ENCODE measurements around the gene KRTAP5-9. TPM values are rescaled to one million over a fixed set of nuclear protein-coding genes. Genes with fewer than 3 reads are reported as not detected.

KRTAP5-9 gene
- total and polyA plus RNA-seq, 9 of the 15 experiments (the other 6 are each of a cell fraction or from before 2014, with no cell fraction given): not detected

DNA sequence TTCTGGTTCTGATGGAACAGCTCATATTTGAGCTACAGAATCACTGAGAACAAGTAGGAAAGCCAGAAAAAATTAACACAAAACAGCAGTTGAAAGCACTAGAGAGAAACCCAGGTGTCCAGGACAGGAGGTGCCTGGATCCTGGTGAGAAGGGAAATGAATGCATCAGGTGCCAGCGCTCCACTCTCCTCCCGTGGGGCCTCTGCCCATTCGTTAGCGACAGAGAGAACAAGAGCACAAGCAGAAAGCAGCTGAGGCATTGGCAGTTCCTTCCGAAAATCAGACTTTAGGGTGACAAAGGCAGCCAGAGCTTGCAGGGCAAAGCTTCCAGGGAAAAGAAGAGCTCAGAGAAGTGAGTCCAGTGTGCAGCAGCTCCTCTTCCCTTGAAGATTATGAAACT lies 41.1 kb upstream of the KRTAP5-9 start (continued):
- TF ChIP-seq HMG20B (CRISPR knock-in tag; IDR thresholded peaks at IDR 0.05): no peak
- TF ChIP-seq ZNF316 (IDR thresholded peaks at IDR 0.05): no peak
- TF ChIP-seq ZNF12 (CRISPR knock-in tag; IDR thresholded peaks at IDR 0.05): no peak

- Histone ChIP-seq H3K4me1 (replicated peaks in 1 of 2; ENCODE audit: control insufficient read depth in 2 of 2, insufficient read depth in 2 of 2, low read length in 2 of 2) (peaks cover 0 to 11% of the 10 kb centered on the region in 2 experiments; a peak in 1 of 5 replicates), H3K9me1 (ENCODE audit: control insufficient read depth, insufficient read depth, low read length) (no peaks in the 10 kb centered on the region), H3K4me2 (ENCODE audit: insufficient read depth, low read length) (no peak overlapping the region), H3K9me3 (replicated peaks; ENCODE audit: control insufficient read depth, insufficient read depth, low read depth, low read length) (no peaks in the 10 kb centered on the region), H3K4me3 (no peak overlapping the region), H3K9ac (ENCODE audit: insufficient read depth in 1 of 2, low read depth in 2 of 2, low read length in 2 of 2) (no peak overlapping the region), H3K27me3 (ENCODE audit: control insufficient read depth in 2 of 2, insufficient read depth in 2 of 2, low read length in 2 of 2) (peaks cover 4 to 18% of the 10 kb centered on the region in 2 experiments; a peak in 3 of 5 replicates), H3K27ac (ENCODE audit: extremely low read depth, low read depth, low read length) (no peak overlapping the region), H2AFZ (ENCODE audit: low read depth, low read length) (no peak overlapping the region), H3K79me2 (ENCODE audit: control insufficient read depth, insufficient read depth, low read length) (no peaks in the 10 kb centered on the region), H4K20me1 (replicated peaks; ENCODE audit: control insufficient read depth, insufficient read depth, low read length) (no peaks in the 10 kb centered on the region), H3K36me3 (ENCODE audit: control insufficient read depth, insufficient read depth, low read length) (no peaks in the 10 kb centered on the region)
- no peak for DNase-seq (ENCODE audit: extremely low read depth in 1 of 4, low spot score in 3 of 4)
- no TSS peak for BruUV-seq (replicated peaks)
- no peak for ATAC-seq
- POLR2A ChIA-PET: no interaction called here
- in situ Hi-C loops (cut with MboI) (no loop called here), intact Hi-C loops (cut with micrococcal nuclease) (no loop called here)
- CTCF ChIA-PET (ENCODE audit: low intra/inter-chr PET ratio): no interaction called here
- FAIRE-seq: no peak
- 22% methylated on average over 35 of the region's 55 CpGs for WGBS (ENCODE audit: insufficient coverage, low coverage, missing lambda C conversion rate)
- TF ChIP-seq KAT2B (IDR thresholded peaks at IDR 0.05; ENCODE audit: low read depth, low read length) (no peak), TRIM24 (IDR thresholded peaks at IDR 0.05) (no peak), ZNF174 (CRISPR knock-in tag; IDR thresholded peaks at IDR 0.05) (no peak), ZNF217 (CRISPR knock-in tag; IDR thresholded peaks at IDR 0.05) (no peak), ZNF778 (CRISPR knock-in tag; IDR thresholded peaks at IDR 0.05) (no peak), MCM7 (IDR thresholded peaks at IDR 0.05) (no peak), ZNF583 (CRISPR knock-in tag; IDR thresholded peaks at IDR 0.05) (no peak), FOXA3 (CRISPR knock-in tag; conservative IDR thresholded peaks at IDR 0.05 in 1 of 2, IDR thresholded peaks at IDR 0.05 in 1 of 2) (no peak), ARID3B (CRISPR knock-in tag; IDR thresholded peaks at IDR 0.05; ENCODE audit: borderline replicate concordance) (no peak), RCOR1 (IDR thresholded peaks at IDR 0.05; ENCODE audit: borderline replicate concordance in 1 of 2, low read depth in 2 of 2, low read length in 2 of 2) (no peak), CHCHD3 (CRISPR knock-in tag; IDR thresholded peaks at IDR 0.05) (no peak), IRF2 (CRISPR knock-in tag; IDR thresholded peaks at IDR 0.05) (no peak)
- TF ChIP-seq, protein P1, sequence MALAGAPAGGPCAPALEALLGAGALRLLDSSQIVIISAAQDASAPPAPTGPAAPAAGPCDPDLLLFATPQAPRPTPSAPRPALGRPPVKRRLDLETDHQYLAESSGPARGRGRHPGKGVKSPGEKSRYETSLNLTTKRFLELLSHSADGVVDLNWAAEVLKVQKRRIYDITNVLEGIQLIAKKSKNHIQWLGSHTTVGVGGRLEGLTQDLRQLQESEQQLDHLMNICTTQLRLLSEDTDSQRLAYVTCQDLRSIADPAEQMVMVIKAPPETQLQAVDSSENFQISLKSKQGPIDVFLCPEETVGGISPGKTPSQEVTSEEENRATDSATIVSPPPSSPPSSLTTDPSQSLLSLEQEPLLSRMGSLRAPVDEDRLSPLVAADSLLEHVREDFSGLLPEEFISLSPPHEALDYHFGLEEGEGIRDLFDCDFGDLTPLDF (CRISPR knock-in tag; IDR thresholded peaks at IDR 0.05): no peak
- TF ChIP-seq, protein P2, sequence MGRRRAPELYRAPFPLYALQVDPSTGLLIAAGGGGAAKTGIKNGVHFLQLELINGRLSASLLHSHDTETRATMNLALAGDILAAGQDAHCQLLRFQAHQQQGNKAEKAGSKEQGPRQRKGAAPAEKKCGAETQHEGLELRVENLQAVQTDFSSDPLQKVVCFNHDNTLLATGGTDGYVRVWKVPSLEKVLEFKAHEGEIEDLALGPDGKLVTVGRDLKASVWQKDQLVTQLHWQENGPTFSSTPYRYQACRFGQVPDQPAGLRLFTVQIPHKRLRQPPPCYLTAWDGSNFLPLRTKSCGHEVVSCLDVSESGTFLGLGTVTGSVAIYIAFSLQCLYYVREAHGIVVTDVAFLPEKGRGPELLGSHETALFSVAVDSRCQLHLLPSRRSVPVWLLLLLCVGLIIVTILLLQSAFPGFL (CRISPR knock-in tag; IDR thresholded peaks at IDR 0.05): no peak
These were observed 29.4 kb upstream of the KRTAP5-9 start for GRCh38 chr11:71518506-71519471.
